Skeletal muscle cell (primary cell): ENCODE measurements around the gene ZSWIM6.

Experiments used
- DNase-seq: peaks from one replicate; pipeline ENCODE4 v3.0.0-alpha.2; 2010; ENCODE audit warnings: low read depth
- H3K4me3 ChIP-seq: 2 replicates; pipeline ENCODE4 v1.5.1; 2011; ENCODE audit warnings: low read depth, mild to moderate bottlenecking, control low read depth, low read length, moderate library complexity

The ZSWIM6 gene

DNA sequence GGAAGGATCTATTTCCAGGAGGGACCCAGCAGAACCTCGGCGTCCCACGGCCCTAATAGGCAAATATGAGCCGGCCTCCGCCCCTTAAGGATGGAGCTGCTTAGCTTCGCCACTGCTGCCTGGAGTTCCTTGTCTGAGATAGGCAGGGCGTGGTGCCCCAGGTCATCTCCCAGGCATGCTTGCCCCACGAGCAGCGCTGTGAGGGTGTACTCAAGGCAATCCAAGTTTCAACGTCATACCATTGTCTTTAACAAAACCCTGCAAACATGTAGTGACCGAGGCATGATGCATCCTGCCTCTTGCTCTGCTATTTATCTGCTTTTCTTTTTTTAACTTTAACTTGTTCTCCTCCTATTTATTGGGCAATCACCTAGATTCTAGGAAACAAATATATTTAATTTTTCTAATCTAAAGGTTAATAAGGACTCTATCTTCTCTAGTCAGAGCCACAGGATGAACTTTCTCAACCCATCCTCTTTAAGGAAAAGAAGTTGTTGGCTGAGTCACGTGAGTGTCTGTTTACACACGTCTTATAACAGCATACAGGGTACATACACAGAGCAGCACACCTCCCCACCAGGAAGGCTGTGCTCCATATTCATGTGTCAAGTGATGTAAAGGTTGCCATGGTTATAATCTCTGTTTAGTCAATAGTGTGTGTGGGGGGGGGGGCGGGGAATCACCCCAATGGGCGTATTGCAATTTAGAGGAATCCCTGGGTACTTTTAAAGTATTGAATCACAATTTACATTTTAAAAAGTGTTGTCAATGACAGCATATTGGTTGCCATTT, 27.3 kb upstream of the ZSWIM6 start:
- DNase-seq, result peak; percentile 79
- no peak overlapping the region for H3K4me3 ChIP-seq

DNA sequence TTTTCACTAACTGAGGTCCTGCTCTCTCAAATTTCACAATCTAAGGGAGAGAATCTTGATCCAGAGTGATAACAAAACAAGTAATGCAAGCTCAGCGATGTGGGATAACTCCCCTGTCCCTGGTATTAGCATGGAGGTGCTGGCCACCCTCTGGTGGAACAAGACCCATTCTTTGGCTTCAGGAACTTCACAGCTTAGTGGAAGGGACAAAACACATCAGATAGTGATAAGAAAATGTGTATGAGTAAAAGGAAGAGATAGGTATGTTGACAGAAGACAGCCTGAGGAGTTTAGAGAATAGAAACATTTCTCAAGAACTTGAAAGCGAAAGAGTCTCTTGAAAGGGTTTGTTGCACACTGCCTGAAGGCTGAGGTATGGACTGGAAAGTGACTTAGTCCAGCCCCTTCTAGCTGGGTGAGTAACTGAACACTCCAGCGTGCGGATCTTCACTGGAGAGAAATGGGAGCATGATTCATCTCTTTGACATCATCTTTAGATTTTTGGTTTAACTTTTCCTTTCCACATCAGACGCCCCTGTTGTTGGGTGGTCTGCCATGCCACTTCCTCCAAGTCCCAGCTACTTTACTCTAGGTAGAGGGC, 25.4 kb upstream of the ZSWIM6 start:
- DNase-seq, result peak; percentile 69

DNA sequence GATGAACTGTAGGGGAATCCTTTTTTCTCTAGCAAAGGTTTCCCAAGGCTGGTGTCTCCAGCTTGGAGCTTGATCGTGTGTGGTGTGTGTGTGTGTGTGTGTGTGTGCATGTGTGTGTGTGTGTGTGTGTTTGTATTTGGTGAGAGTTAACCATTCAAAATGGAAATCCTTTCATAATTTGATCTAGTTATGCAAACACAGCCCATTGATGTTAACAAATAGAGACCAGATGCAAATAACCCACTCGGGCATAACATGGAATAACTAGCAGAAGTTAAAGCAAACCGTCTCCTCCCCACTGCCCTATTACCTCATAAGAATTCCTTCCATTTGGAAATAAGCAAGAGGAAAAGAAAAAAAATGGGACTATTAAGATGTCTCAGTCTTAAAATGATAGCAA, 24.9 kb upstream of the ZSWIM6 start:
- no peak for DNase-seq
- no peak overlapping the region for H3K4me3 ChIP-seq

More for the DNA sequence above, 25.4 kb upstream of the ZSWIM6 start:
- H3K4me3 ChIP-seq, result no peak overlapping the region

DNA sequence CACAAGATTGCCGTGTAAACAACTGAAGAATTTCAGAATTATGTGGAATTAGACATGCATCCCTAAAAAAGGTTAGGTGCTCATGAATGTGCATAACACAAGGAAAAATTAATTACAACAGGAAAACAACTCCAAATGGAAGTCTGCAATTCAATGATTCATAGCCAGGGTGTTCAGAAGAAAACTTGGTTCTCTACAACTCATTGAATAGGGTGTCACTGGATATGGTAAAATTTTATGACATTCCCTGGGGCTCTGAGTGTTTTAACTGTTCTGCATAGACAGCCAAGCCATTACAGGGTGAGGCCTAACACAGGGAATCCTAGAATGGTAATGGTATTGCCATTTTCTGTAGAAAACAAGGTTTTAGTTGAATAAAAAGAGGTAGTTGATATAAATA, 24.4 kb upstream of the ZSWIM6 start:
- no peak overlapping the region for H3K4me3 ChIP-seq
- no peak for DNase-seq

DNA sequence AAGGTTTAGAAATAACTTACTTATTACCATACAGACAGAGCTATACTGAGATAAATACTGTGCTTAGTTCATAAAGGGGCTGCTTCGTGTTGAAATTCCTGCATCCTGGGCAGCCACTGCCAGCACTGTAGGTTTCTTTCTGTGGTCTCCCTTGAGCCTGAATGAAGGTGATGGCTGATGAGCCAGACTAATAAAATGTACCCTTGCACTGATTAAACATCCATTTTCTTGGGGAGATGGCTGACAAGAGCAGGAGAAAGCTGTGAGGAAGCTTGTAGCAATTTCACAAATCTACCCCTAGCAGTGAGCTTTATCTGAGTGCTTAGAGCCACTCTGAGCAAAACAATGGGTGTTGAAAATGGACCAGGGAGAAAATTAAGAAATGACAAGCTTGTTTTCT, 23.3 kb upstream of the ZSWIM6 start:
- H3K4me3 ChIP-seq, result no peak overlapping the region
- no peak for DNase-seq

DNA sequence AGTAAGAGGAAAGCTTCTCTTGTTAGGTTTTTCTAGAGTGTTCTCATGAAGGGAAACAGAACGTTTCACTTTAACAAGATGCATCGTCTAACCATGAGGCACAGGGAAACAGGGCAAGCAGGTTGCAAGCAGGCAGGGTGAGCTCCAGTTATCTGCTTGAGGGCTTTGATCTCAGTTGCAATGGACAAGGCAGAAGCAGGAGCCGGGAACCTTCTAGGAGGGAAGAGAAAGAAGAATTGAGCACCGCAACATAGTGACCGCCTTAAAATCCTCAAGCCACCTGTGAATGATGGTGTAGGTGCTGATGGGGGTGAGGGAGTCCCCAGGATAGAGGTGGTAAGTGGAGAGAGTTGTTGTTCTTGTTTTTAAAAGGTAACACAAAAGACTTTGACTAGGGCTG, 22.9 kb upstream of the ZSWIM6 start:
- no peak for DNase-seq
- no peak overlapping the region for H3K4me3 ChIP-seq

DNA sequence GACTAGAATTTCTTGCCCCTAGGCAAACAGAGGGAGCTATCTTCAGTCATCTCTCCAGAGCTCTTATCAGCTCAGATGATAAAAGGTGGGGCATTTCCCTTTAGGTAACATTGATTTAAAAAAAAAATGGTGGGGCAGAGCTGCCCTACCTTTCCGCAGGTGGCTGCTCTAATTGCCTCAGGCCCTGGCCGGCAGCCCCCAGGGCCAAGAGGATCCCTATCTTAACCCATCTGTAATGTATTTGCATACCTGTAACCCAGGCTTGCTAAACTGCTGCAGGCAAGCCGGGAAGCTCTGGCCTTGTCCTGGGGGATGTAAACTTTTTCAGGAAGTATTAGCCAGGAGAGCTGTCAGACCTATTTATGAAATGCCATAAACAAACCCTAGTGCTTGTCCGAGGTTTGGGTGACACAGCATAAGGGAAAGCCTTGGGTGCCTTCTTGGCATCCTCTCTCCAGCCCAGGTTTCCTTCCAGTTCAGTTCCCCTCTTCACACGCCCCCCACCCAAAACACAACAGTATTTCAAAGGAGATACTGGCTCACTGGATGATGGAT, 20.9 kb upstream of the ZSWIM6 start:
- no peak for DNase-seq

DNA sequence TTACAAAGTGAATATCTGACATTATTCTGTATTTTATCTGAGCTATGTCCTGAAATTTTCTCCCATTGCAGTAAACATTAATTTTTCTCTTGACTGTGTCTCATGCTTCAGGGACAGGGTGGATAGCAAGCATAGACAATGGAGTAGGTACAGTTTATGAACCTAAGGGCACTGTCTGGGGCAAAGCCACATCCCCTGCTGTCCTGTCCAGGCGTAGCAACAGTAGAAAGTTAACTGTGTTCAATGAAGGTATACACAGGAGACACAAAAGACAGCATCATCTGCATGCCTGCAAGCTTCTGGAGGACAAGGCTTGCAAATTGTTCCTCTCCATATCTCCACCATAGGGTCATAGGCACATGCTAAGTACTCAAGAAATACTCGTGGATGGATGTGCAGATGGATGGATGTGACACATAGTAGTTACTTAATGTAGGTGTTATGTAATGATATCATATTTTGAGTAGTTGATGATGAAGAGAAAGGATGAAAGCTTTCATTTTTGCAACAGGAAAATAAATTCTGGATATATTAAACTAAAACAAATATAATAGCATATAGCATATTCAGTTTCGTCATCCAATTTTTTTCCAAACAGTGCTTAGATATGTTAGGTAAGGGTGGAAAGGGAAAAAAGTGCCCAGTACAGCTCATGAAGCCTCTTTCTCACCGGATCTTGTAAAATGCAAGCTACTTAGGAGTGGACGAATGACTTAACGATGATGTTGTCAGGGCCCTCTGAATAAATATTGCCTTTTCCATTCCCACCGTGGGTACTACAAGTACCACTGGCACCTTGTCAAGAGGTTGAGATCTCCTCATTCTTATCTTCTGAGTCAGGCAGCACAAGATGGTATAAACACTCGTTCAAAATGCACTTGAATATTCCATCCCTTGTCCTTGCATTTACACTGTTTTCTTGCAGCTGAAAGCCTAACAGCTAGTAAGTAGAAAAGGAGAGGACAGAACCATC, 19.9 kb upstream of the ZSWIM6 start:
- H3K4me3 ChIP-seq, result no peak overlapping the region
- peak; percentile 87 for DNase-seq

More for the DNA sequence above, 20.9 kb upstream of the ZSWIM6 start:
- H3K4me3 ChIP-seq, result no peak overlapping the region

DNA sequence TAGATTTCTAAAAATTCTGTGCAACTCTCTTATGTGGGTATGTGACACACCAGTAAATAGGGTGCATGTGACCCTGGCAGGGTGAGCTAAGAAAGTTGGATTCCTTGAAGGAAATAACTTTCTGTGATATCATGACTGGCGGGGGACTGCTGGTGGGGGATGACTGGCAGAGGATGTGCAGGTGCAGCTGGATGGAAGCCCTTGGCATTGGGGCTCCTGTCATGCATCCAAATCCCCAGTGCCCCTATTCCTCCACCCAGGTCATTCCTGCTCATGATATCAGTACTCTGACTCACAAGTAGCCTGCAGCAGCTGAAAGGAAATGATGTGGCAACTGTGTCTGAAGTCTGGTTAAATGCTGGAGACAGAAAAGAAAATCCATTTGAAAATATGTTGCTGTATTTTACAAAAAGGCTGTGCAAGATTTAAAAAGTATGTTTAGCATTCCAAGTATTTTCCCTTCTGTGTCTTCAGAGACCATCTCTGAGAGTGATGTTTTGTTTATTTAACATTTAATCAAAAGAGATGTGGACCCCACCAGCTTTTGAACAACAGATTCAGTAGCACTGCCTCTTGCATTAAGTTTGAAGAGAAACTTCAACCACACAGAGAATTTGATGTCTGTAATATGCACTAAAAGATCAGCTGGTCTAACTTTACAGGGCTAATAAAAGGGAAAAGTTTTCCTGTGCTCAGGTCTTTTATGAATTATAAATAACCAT, 17.9 kb upstream of the ZSWIM6 start:
- H3K4me3 ChIP-seq, result no peak overlapping the region

DNA sequence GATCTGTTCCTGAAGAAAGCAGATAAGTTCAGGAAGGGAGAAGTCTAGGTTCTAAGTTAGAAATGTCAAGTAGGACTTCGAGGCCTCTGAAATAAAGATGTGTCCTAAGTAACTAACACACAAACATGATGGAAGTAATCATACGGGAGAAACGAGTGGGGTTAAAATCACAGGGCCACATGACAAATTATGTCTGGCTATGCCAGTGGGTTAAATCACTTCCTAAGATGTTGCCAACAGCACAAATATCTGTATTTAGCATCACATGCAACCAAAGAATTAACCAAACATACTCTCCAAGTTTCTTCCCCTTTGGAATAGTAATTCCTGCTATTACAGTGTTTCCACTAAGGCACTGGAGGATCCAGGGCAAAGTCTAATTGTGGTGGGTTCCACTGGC, 13.7 kb upstream of the ZSWIM6 start:
- no peak overlapping the region for H3K4me3 ChIP-seq

More for the DNA sequence above, 17.9 kb upstream of the ZSWIM6 start:
- DNase-seq, result peak; percentile 88

DNA sequence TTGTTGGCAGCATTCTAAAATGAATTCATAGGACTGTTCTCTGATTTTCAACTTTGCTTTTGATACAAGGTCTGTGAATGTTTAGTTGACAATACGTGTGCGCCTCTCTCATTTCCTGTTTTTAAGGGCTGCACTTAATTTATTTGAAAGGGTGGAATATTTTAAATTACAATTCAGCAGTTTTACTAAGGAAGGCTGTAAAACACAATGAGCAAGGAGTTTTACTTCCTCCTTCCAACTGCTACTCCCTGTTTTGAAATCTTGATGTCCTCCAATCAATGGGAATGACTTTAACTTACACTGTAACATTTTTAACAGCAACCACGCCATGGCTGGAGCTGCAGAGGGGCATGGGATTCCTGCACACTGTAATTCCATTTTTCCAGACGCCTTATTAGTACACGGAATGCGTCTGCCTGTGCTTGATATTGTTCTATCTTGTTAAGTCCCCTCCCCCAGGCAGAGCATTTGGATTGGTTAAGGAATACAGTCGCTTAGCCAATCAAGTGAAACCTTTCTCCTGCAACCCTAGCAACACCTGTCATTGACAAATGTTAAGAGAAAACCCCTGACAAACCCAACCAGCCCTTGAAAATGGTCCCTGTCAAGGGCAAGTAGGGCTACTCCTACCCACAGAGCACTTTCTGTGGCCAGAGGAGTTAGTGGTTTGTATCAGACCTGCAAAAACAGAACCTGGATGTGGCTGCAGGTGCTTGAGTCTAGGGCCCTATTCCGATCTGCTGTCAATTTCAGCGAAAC, 12.5 kb upstream of the ZSWIM6 start:
- H3K4me3 ChIP-seq, result no peak overlapping the region
- DNase-seq, result no peak

More for the DNA sequence above, 13.7 kb upstream of the ZSWIM6 start:
- no peak for DNase-seq

DNA sequence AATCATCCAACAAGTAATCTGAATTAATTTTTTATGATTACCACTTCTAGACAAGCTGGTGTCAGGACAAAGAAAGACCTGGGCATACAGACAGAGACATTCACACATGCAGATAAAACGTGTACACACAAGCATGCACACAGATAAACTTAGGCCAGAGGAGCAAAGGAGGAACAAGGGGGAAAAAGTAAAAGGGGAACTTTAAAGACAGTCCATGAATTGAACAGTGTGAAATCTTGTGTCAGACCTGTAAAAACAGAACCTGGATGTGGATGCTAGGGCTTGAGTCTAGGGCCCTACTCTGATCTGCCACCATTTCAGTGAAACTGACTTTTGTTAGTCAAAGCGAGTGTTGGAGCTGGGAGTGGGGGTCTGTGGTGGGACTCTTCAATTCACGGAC, 11.2 kb upstream of the ZSWIM6 start:
- no peak for DNase-seq
- H3K4me3 ChIP-seq, result no peak overlapping the region

DNA sequence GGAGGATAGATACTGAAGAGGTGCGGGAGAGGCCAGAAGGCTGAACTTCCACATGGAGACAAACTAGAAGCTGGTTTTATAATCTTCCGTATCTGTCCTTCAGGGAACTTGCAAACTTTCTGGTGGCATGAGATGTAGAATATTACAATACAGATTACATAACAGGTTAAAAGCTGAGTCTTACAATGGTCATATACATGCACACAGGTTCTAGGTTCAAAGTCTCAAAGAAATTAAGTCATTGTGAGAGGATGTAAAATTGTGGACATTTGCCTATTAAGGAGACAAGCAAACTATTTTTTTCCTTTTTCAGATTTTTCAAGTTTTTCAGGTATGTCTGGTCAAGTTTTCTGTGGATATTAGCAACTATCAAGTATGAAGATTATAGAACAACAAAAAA, 10.4 kb upstream of the ZSWIM6 start:
- H3K4me3 ChIP-seq, result no peak overlapping the region
- DNase-seq, result no peak

DNA sequence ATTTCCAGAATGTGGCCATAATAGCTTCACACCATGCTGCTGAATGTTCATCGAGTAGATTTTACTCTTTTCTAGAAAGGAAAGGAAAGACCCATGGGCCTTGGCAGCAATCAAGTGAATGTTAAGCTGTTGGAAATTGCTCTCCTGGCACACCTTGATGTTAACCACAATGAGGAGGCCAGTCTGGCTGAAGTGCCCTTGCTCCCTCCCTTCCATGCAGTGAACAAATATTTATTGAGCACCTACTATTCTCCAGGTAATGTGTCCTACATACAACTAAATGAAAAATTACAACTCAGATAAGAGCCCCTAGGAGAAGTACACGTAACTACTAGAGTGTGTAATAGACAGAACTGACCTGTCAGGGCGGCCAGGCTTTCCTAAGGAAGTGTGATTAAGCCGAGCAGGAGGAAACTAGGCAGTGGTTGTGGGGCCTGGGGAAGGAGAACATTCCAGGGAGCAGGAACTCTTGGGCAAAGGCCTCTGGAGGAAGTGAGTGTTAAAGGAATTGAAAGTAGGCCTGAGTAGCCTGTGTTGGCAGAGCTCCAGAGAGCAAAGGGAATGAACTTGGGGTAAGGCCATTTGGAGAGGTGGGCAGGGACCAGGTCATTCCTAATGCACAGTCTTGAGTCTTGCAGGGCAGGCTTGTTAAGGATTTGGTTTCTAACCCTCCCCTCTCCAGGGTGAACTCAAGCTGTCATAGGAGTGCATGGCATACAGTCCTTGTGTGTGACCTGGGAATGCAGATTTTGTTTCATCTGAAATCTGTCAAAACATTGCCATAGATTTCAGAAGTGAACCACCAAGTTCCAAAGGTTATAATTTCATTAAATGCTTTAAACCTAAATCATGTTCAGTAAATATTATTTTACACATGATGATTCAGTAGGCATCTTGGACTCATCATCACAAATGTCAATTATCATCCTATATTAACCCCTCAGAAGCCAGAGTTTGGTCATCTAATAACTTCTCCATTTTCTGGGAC, 9.0 kb upstream of the ZSWIM6 start:
- DNase-seq, result no peak
- H3K4me3 ChIP-seq, result no peak overlapping the region

DNA sequence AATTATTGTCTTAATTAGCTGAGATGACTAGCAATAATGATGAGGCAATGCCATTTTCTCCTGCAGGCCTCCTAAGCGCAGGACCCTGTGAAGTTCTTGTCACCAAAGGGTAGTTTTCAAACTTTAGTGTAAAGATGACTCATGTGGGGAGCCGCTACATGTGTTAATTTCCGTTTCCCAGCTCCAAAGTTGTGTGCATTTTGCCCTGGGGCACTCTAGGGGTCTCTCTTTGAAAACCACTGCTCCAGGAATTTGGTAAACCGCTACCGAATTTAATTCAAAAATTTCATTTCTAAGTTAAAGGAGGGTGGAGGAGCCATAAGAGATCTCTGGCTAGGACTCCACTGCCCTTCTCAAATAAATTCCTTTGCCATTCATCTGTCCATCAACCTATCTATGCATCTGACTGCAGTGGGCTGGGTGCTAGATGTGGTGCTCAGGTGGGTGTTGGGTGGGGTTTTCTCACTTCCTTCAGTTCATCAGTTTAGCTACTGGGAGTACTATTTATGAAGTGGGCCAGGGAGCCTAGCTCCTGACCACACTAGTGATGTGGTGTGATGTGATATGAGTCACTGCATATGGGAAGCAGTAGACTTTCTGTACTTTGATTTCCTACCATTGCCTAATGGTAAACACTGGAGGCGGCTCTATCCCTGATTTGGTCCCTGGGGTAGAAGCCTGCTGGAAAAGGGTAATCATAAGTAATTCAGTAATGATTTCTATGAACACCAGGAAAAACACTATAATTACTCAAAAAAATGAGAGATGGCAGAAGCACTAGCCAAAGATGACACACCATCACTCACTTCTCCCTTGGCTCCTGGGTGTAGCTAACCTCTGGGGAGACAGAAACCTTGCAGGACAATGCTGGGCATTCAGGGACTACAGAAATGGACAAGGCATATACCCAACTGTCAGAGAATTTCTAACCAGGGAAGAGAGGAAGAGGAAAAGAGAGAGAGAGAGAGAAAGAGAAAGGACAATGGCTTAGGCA, 4.0 kb upstream of the ZSWIM6 start:
- H3K4me3 ChIP-seq, result no peak overlapping the region
- peak; percentile 89 for DNase-seq
